Right renal pelvis (tissue), 4 donors: ENCODE results near the gene ICA1. TPM values are rescaled to one million over a fixed set of nuclear protein-coding genes. Genes with fewer than 3 reads are reported as not detected.
"Not testable (repeated sequence)": the region's sequence is repeated elsewhere in the genome, so short reads cannot be mapped to it uniquely, and the experiment has no call there.

Experiments
- DNase-seq, 4 donors: peaks; one replicate each; pipeline ENCODE4 v3.0.0-alpha.2; 2013; ENCODE audit warnings: low read depth in 4 of 4, low spot score in 3 of 4, missing footprints in 1 of 4
- polyA plus RNA-seq, 4 donors: library from polyadenylated mRNA; unstranded; fragments of 120-200 nt; gene quantifications; one replicate each; pipeline ENCODE4 v1.2.1, GENCODE V29; 2013; ENCODE audit not compliant: insufficient read length in 4 of 4

ICA1 gene
- polyA plus RNA-seq, 4 donors, result 19.9 to 30.3 (median 22.0) TPM

DNA sequence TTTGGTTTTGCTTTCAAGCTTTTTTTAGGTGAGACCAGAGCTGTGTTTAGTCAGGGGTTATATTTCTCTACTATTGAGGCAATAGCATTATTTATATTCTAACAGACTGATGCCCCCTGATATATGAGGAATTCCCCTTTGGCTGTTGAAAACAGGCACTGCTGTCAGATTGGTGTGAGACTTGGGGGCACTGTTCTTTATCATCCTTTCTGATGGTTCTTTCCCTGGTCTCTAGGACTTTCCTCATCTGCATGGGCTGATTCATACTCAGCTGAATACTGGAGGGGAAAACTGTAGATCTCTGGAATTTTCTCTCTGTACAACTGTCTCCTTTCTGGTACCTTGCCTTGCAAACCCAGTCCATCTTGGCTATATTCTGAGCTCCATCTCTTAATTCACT lies 10.0 kb upstream of the ICA1 start:
- DNase-seq, result no peak

- no peak for DNase-seq
Measured at GRCh38 chr7:8263048-8263447, 1.1 kb upstream of the ICA1 start.

DNA sequence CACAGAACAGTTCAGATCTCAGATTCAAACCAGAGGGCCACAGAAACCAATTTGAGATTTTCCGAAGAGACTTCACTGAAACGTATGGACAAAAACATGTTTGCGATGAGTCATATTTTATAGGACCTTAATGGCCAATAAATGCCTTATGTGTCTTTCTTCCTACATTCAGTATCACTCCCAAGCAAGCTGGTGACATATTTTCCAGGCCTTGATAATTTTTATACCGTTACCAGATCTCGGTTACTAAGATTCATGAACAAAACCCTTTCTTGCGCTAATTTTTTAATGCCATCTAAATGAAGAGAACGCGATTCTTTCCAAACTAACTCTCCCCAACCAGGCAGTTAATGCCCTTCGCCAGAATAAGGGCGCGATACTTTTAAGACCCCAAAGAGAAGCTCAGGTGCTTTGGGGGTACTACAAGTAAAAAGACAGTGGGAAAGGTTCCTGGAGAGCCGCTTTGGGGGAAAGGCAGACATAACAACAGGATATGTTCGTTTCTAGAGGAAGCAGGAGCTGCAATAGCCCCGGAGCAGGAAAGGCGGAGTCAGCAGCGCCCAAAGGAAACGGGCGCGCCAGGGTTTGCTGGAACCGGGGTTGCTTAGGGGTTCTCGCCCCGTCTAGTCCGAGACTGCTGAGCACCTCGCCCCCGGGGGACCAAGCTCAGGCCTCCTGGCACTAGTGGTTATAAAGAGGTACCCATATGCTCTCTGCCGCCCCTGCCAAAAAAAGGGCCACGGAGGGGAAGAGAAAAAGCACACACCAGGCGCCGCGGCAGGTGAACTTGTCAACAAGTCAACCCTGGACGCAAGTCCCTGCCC lies 884 bp downstream of the ICA1 start:
- DNase-seq, result peak in 3 of 4 donors; percentile 7 to 25 (median 13)

DNA sequence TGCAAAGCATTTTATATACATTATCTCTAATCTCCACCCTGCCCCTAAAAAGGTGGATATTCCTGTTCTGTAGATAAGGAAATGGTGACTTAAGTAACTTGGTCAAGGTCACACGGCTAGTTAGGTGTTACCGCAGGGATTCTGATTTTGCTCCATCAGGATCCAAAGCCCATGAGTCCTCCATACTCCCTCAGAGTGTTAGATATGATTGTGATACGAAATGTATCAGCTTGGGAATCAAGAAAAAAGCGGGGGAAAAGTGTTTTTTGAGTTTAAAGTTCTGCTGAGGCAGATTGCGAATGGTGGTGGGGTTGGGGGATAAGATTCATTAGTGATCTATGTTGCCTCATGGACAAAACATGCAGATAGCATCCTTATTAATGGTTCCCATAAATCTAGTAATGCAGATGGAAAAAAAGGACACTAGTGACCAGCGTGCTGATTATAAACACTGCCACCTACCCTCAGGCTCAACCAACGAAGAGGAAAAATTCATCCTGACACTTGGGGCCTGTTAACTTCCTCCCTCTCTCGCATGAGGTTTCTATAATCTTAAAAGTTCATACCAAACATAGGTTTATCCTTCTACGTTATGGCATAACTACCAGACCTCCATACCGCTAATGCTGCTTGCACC lies 2.3 kb downstream of the ICA1 start:
- no peak for DNase-seq

GRCh38 chr7:8258734-8259133 lies 3.2 kb downstream of the ICA1 start:
- no peak for DNase-seq

DNA sequence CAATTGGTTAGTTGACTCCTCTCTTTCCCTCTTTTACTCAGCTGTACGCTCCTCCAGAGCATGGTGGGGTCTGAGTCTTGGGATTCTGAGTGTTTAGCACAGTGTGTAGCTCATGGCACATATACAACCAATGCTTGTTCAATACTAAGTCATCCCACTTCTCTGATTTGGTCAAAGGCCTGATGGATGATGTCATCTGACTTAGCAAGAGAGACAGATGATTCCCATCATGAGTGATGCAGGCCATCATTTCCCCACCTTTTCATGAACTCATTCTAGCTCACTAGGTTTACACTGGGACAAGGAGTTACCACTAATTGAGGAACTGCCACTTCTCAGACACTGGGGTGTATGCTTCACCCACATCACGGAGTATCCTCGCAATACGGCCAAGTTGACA lies 3.8 kb downstream of the ICA1 start:
- DNase-seq, result no peak

GRCh38 chr7:8255680-8256655 lies 6.0 kb downstream of the ICA1 start:
- DNase-seq, result no peak

- no peak for DNase-seq
Measured at GRCh38 chr7:8254667-8255066, 7.3 kb downstream of the ICA1 start.

DNA sequence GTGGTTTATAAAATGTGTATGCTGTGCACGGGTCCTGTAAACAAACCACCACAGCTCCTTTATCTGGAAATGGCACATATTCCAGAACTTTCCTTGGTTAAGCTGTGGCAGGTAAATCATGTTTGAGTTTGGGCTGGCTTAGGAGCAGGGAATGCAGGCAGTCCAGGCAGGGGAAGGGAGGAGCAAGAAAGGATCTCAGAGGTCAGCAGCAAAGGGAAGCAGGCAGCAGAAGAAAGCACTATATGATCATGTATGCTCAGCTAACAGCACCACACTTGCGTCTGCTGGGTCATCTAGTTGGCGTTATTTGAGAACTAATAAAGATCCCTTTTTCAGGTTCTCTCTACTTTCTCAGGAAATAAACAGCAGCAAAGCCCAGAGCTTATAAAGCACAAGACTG lies 7.8 kb downstream of the ICA1 start:
- DNase-seq, result no peak

DNA sequence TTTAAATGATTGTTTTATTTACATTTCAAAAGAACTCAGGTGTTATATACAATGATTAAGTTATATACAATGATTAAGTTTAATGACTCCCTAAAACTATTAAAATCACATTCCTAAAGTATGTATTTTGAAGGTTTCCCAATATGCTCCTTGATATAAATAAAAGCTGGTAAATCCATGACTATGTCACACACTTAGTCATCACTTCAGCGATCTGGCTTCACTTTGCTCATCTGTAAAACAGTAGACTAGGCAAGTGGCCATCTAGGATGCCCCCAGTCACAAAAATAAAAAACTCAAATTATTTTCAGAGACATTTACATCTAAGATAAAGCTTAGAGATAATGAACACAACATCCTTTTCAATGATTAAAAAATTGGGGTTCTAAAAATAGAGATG lies 10.8 kb downstream of the ICA1 start:
- DNase-seq, result no peak

GRCh38 chr7:8250547-8250946 lies 11.4 kb downstream of the ICA1 start:
- DNase-seq, result no peak

GRCh38 chr7:8249121-8249520 lies 12.8 kb downstream of the ICA1 start:
- no peak for DNase-seq

DNA sequence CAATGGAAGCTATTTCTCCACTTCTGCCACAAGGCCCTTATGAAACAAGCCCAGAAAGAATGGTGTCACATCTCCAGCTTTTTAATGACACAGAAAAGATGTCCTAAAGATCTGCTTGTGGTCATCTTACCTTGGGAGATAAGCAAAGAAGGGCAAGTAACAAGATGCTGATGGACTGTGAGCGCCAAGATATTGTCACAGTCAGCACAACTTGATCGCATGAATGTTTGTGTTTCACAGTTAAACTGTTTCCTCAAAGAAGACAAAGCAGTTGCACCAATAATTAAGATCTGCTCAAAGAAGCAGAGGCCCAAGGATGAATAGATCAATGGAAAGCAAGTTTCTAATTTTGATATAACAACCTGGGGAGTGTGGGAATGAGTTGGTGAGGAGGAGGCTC lies 15.9 kb downstream of the ICA1 start:
- no peak for DNase-seq

GRCh38 chr7:8245032-8245431 lies 16.9 kb downstream of the ICA1 start:
- not testable (repeated sequence) for DNase-seq

DNA sequence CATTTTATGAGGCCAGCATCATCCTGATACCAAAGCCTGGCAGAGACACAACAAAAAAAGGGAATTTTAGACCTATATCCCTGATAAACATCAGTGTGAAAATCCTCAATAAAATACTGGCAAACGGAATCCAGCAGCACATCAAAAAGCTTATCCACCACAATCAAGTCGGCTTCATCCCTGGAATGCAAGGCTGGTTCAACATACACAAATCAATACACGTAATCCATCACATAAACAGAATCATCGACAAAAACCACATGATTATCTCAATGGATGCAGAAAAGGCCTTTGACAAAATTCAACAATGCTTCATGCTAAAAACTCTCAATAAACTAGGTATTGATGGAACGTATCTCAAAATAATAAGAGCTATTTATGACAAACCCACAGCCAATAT lies 18.9 kb downstream of the ICA1 start:
- DNase-seq, result not testable (repeated sequence)

- not testable (repeated sequence) for DNase-seq
Measured at GRCh38 chr7:8239702-8240362, 22.1 kb downstream of the ICA1 start.

- DNase-seq, result no peak
Measured at GRCh38 chr7:8236780-8237407, 25.1 kb downstream of the ICA1 start.

GRCh38 chr7:8232999-8233847 lies 28.7 kb downstream of the ICA1 start:
- DNase-seq, result no peak

DNA sequence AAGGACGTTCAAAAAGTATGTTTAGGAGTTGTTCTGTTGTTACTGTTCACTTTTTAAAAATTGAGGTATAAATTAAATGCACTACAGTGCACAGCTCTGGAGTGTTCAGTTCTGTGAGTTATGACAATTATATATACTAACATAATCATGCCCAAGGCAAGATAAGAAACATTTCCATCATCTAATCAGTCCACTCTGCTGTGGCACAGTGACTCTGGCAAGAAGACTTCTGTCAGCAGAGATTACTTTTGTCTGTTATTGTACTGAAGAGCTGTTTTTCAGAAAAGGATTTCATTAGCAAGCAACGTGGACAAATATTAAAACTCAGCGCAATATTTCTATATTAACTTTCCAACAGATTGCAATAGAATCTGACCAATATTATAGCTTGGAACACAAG lies 32.0 kb downstream of the ICA1 start:
- DNase-seq, result no peak
